ENCODE data around the gene AGTRAP. TPM values are rescaled to one million over a fixed set of nuclear protein-coding genes. Genes with fewer than 3 reads are reported as not detected.

The AGTRAP gene
- total and polyA plus RNA-seq, 3 experiments from 2014 or later: 9.7 to 103 (median 10.6) TPM

GRCh38 chr1:11770011-11770410, 34.1 kb downstream of the AGTRAP start:
- Mint-ChIP-seq H3K27me3 (peaks cover 4 to 7% of the 10 kb centered on the region in 2 donors), H3K9me3 (no peaks in the 10 kb centered on the region), H3K4me1 (no peaks in the 10 kb centered on the region), H3K4me3 (no peak overlapping the region), H3K36me3 (no peaks in the 10 kb centered on the region), H3K27ac (no peak overlapping the region)
- no peak overlapping the region for H3K4me3 ChIP-seq (ENCODE audit: low read length)
- no peaks in the 10 kb centered on the region for H3K36me3 ChIP-seq (ENCODE audit: insufficient read depth, low read length)
- H3K27me3 ChIP-seq (ENCODE audit: insufficient read depth, low read length, poor library complexity, severe bottlenecking): no peaks in the 10 kb centered on the region
- no peaks in the 10 kb centered on the region for H3K4me1 ChIP-seq (ENCODE audit: insufficient read depth, low read length)
- POLR2A ChIA-PET: interaction anchor here (0.6 kb wide), 1 partner anchor 41 kb away, joined by 3 read pairs; no protein-coding TSS in a partner anchor
- H3K27ac ChIP-seq (ENCODE audit: low read depth, low read length): no peak overlapping the region
- CTCF ChIA-PET: no interaction called here
- H3K9me3 ChIP-seq (ENCODE audit: low read length): no peaks in the 10 kb centered on the region
- DNase-seq: no peak

GRCh38 chr1:11771481-11772043, 35.6 kb downstream of the AGTRAP start:
- H3K27me3 Mint-ChIP-seq: peaks cover 0 to 3% of the 10 kb centered on the region in 2 donors
- CTCF ChIA-PET: no interaction called here
- H3K36me3 ChIP-seq (ENCODE audit: insufficient read depth, low read length): no peaks in the 10 kb centered on the region
- no peak overlapping the region for H3K27ac ChIP-seq (ENCODE audit: low read depth, low read length)
- H3K27ac Mint-ChIP-seq: no peak overlapping the region
- DNase-seq: no peak
- no peaks in the 10 kb centered on the region for H3K36me3 Mint-ChIP-seq
- no peaks in the 10 kb centered on the region for H3K9me3 Mint-ChIP-seq
- no peak overlapping the region for H3K4me3 Mint-ChIP-seq
- POLR2A ChIA-PET: no interaction called here
- H3K27me3 ChIP-seq (ENCODE audit: insufficient read depth, low read length, poor library complexity, severe bottlenecking): no peaks in the 10 kb centered on the region
- no peaks in the 10 kb centered on the region for H3K4me1 Mint-ChIP-seq
- H3K4me3 ChIP-seq (ENCODE audit: low read length): no peak overlapping the region
- no peaks in the 10 kb centered on the region for H3K4me1 ChIP-seq (ENCODE audit: insufficient read depth, low read length)
- no peaks in the 10 kb centered on the region for H3K9me3 ChIP-seq (ENCODE audit: low read length)

- Histone ChIP-seq H3K4me1 (ENCODE audit: insufficient read depth, low read length) (no peaks in the 10 kb centered on the region), H3K9me3 (ENCODE audit: low read length) (no peaks in the 10 kb centered on the region), H3K36me3 (ENCODE audit: insufficient read depth, low read length) (no peaks in the 10 kb centered on the region), H3K27ac (ENCODE audit: low read depth, low read length) (no peak overlapping the region), H3K4me3 (ENCODE audit: low read length) (no peak overlapping the region), H3K27me3 (ENCODE audit: insufficient read depth, low read length, poor library complexity, severe bottlenecking) (no peaks in the 10 kb centered on the region)
- H3K4me3 Mint-ChIP-seq: no peak overlapping the region
- ChIA-PET CTCF (interaction anchor here (0.7 kb wide), 1 partner anchor 35 kb away, joined by 3 read pairs; no protein-coding TSS in a partner anchor), POLR2A (no interaction called here)
- no peaks in the 10 kb centered on the region for H3K4me1 Mint-ChIP-seq
- H3K27ac Mint-ChIP-seq: peak overlapping the region in 1 of 8 donors; percentile 12
- no peak for DNase-seq
- H3K27me3 Mint-ChIP-seq: peaks cover 0 to 3% of the 10 kb centered on the region in 2 donors
- H3K36me3 Mint-ChIP-seq: no peaks in the 10 kb centered on the region
- H3K9me3 Mint-ChIP-seq: no peaks in the 10 kb centered on the region
Measured at GRCh38 chr1:11772458-11772857, 36.5 kb downstream of the AGTRAP start.

GRCh38 chr1:11774753-11775152, 38.8 kb downstream of the AGTRAP start:
- Histone ChIP-seq H3K4me1 (ENCODE audit: insufficient read depth, low read length) (no peaks in the 10 kb centered on the region), H3K9me3 (ENCODE audit: low read length) (no peaks in the 10 kb centered on the region), H3K36me3 (ENCODE audit: insufficient read depth, low read length) (no peaks in the 10 kb centered on the region), H3K4me3 (ENCODE audit: low read length) (no peak overlapping the region), H3K27ac (ENCODE audit: low read depth, low read length) (no peak overlapping the region), H3K27me3 (ENCODE audit: insufficient read depth, low read length, poor library complexity, severe bottlenecking) (no peaks in the 10 kb centered on the region)
- ChIA-PET CTCF (no interaction called here), POLR2A (no interaction called here)
- H3K4me1 Mint-ChIP-seq: no peaks in the 10 kb centered on the region
- H3K9me3 Mint-ChIP-seq: no peaks in the 10 kb centered on the region
- no peak for DNase-seq
- H3K36me3 Mint-ChIP-seq: no peaks in the 10 kb centered on the region
- no peak overlapping the region for H3K27ac Mint-ChIP-seq
- H3K4me3 Mint-ChIP-seq: no peak overlapping the region
- peaks cover 0 to 3% of the 10 kb centered on the region in 2 donors for H3K27me3 Mint-ChIP-seq

GRCh38 chr1:11777658-11778322, 41.9 kb downstream of the AGTRAP start:
- H3K27ac Mint-ChIP-seq: no peak overlapping the region
- Histone ChIP-seq H3K4me1 (ENCODE audit: insufficient read depth, low read length) (no peaks in the 10 kb centered on the region), H3K4me3 (ENCODE audit: low read length) (no peak overlapping the region), H3K27me3 (ENCODE audit: insufficient read depth, low read length, poor library complexity, severe bottlenecking) (no peaks in the 10 kb centered on the region), H3K27ac (ENCODE audit: low read depth, low read length) (no peak overlapping the region), H3K36me3 (ENCODE audit: insufficient read depth, low read length) (no peaks in the 10 kb centered on the region), H3K9me3 (ENCODE audit: low read length) (no peaks in the 10 kb centered on the region)
- no peaks in the 10 kb centered on the region for H3K4me1 Mint-ChIP-seq
- no peaks in the 10 kb centered on the region for H3K9me3 Mint-ChIP-seq
- no peaks in the 10 kb centered on the region for H3K36me3 Mint-ChIP-seq
- DNase-seq: no peak
- ChIA-PET CTCF (interaction anchor here (0.7 kb wide), 1 partner anchor 25 kb away, joined by 3 read pairs; no protein-coding TSS in a partner anchor), POLR2A (no interaction called here)
- H3K4me3 Mint-ChIP-seq: no peak overlapping the region
- peaks cover 3% of the 10 kb centered on the region in 2 donors for H3K27me3 Mint-ChIP-seq

GRCh38 chr1:11778336-11778735, 42.4 kb downstream of the AGTRAP start:
- no peaks in the 10 kb centered on the region for H3K36me3 ChIP-seq (ENCODE audit: insufficient read depth, low read length)
- H3K4me3 ChIP-seq (ENCODE audit: low read length): no peak overlapping the region
- no peaks in the 10 kb centered on the region for H3K4me1 Mint-ChIP-seq
- no peak overlapping the region for H3K27ac Mint-ChIP-seq
- no peak overlapping the region for H3K27ac ChIP-seq (ENCODE audit: low read depth, low read length)
- no peak for DNase-seq
- no peaks in the 10 kb centered on the region for H3K4me1 ChIP-seq (ENCODE audit: insufficient read depth, low read length)
- H3K36me3 Mint-ChIP-seq: no peaks in the 10 kb centered on the region
- no peaks in the 10 kb centered on the region for H3K9me3 ChIP-seq (ENCODE audit: low read length)
- no peaks in the 10 kb centered on the region for H3K27me3 ChIP-seq (ENCODE audit: insufficient read depth, low read length, poor library complexity, severe bottlenecking)
- no peaks in the 10 kb centered on the region for H3K9me3 Mint-ChIP-seq
- ChIA-PET POLR2A (no interaction called here), CTCF (interaction anchor here (0.7 kb wide), 1 partner anchor 24 kb away, joined by 3 read pairs; no protein-coding TSS in a partner anchor)
- no peak overlapping the region for H3K4me3 Mint-ChIP-seq
- peaks cover 0 to 3% of the 10 kb centered on the region in 2 donors for H3K27me3 Mint-ChIP-seq

GRCh38 chr1:11778844-11779623, 43.1 kb downstream of the AGTRAP start:
- no peak for DNase-seq
- Mint-ChIP-seq H3K9me3 (no peaks in the 10 kb centered on the region), H3K4me1 (no peaks in the 10 kb centered on the region), H3K27ac (no peak overlapping the region), H3K36me3 (no peaks in the 10 kb centered on the region), H3K27me3 (peaks cover 0 to 3% of the 10 kb centered on the region in 2 donors), H3K4me3 (no peak overlapping the region)
- ChIA-PET CTCF (interaction anchor here (0.7 kb wide), 1 partner anchor 24 kb away, joined by 3 read pairs; no protein-coding TSS in a partner anchor), POLR2A (no interaction called here)
- H3K36me3 ChIP-seq (ENCODE audit: insufficient read depth, low read length): no peaks in the 10 kb centered on the region
- H3K9me3 ChIP-seq (ENCODE audit: low read length): no peaks in the 10 kb centered on the region
- H3K27ac ChIP-seq (ENCODE audit: low read depth, low read length): no peak overlapping the region
- no peaks in the 10 kb centered on the region for H3K27me3 ChIP-seq (ENCODE audit: insufficient read depth, low read length, poor library complexity, severe bottlenecking)
- H3K4me3 ChIP-seq (ENCODE audit: low read length): no peak overlapping the region
- no peaks in the 10 kb centered on the region for H3K4me1 ChIP-seq (ENCODE audit: insufficient read depth, low read length)

GRCh38 chr1:11779715-11780379, 43.9 kb downstream of the AGTRAP start:
- H3K4me1 ChIP-seq (ENCODE audit: insufficient read depth, low read length): peaks cover 5% of the 10 kb centered on the region
- H3K36me3 Mint-ChIP-seq: no peaks in the 10 kb centered on the region
- POLR2A ChIA-PET: no interaction called here
- H3K36me3 ChIP-seq (ENCODE audit: insufficient read depth, low read length): no peaks in the 10 kb centered on the region
- H3K27me3 ChIP-seq (ENCODE audit: insufficient read depth, low read length, poor library complexity, severe bottlenecking): no peaks in the 10 kb centered on the region
- no peak overlapping the region for H3K27ac ChIP-seq (ENCODE audit: low read depth, low read length)
- CTCF ChIA-PET: no interaction called here
- no peak overlapping the region for H3K4me3 ChIP-seq (ENCODE audit: low read length)
- no peaks in the 10 kb centered on the region for H3K4me1 Mint-ChIP-seq
- no peak for DNase-seq
- peaks cover 0 to 3% of the 10 kb centered on the region in 2 donors for H3K27me3 Mint-ChIP-seq
- H3K9me3 Mint-ChIP-seq: no peaks in the 10 kb centered on the region
- H3K9me3 ChIP-seq (ENCODE audit: low read length): no peaks in the 10 kb centered on the region
- H3K27ac Mint-ChIP-seq: no peak overlapping the region
- H3K4me3 Mint-ChIP-seq: peak overlapping the region in 1 of 7 donors; percentile 63
